EH (cell line): ENCODE data around the gene PROZ.
A peak's percentile ranks its signal among the peaks of the same experiment; 100 is the strongest.

Experiments
- DNase-seq: peaks from one replicate; pipeline ENCODE4 v3.0.0-alpha.2; 2015; ENCODE audit warnings: low read depth

PROZ gene

DNA sequence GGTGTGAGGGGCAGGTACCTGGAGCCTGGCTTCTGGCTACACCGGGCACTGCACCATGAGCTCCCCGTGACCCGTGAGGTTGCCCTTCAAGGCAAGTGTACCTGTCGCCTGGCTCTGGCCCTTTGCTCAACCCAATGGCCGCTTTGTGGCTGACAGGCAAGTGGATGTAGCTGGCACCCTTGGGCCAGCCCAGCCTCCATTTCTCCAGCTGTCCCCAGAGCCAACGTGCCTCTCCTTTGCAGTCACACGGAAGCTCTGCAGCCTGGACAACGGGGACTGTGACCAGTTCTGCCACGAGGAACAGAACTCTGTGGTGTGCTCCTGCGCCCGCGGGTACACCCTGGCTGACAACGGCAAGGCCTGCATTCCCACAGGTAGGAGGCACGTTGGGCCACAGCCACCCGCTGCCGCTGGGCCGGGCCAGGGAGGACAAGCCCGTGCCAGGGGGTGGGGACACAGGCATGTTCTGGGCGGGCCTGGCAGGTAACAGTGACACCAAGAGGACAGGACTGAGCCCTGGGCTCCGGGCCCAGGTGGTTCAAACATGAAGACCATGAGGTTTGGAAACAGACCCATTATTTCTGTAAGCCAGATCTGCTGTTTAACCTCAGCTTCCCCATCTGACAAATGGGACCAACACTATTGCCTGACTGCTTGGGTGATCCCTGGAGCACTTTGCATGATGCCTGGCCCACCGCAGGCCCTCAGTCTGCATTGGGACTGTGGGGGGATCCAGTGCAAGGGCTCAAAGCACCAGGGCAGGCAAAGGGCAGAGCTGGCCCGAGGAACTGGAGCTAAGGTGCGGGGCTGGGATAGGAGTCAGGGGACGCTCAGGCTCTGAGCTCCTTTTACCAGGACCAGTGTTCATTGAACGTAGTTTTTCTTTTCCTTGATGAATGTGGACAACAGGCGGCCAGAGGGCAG is 17.5 kb upstream of the PROZ start:
- no peak for DNase-seq

DNA sequence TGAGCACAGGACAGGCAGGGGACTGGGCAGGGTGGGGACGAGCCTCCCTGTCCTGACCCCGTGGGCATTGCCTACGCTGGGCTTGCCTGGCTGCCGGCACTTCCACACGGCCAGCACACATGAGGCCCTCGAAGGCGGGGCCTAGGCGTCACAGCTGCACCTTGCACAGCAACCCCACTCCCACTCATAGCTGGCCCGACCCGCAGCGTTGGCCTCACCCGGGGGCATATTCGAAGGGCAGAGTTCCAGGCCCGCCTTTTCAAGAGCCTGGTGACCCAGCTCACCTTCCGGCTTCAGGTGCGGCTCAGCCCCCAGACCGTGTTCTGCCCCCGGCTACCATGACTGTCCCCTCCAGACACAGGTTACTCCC is 16.9 kb upstream of the PROZ start:
- DNase-seq = no peak

DNA sequence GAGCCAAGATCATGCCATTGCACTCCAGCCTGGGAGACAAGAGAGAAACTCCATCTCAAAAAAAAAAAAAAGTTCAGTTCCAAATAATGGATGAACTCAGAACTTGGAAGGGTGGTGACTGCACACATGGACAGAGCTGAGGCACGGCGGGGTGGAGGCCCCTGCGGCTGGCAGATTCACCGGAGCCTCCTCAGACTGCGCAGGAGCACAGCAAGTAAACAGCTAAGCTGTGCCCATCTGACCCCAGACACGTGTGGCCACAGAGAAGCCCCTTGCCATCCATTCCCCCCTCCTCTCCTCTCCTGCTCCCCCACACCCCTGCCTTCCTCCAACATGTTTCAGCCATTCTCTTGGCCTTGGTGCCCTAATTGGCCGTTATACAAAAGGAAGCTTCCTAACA is 15.6 kb upstream of the PROZ start:
- no peak for DNase-seq

DNA sequence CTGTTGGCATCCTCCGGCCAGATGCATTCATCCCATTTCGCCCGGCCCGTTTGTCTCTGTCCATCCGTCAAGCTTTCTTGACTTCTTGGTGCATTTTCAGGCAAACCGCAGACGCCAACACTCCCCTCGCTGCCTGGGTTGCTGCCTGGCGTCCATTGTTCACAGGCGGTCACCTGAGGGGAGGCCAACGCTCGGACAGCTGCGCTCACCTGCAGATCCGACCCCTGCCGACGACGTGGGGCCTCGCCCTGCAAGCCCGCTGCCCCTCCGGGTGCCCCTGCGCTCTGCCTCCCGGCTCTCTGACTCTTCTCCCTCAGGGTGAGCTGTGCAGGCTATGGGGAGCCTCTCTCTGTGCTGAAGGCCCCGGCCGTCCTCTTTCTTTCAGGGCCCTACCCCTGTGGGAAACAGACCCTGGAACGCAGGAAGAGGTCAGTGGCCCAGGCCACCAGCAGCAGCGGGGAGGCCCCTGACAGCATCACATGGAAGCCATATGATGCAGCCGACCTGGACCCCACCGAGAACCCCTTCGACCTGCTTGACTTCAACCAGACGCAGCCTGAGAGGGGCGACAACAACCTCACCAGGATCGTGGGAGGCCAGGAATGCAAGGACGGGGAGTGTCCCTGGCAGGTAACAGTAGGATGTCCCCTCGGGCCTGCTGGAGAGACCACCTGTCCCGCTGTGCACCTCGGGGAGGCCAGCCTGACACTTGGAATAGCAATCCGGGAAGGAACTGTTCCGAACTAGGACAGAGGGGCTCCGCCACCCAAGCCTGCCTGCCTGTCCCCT is 14.8 kb upstream of the PROZ start:
- no peak for DNase-seq

- DNase-seq = no peak
These were observed 14.2 kb upstream of the PROZ start for GRCh38 chr13:113144255-113144629.

- no peak for DNase-seq
These were observed 13.0 kb upstream of the PROZ start for GRCh38 chr13:113145496-113145895.

GRCh38 chr13:113145911-113146598 is 12.4 kb upstream of the PROZ start:
- DNase-seq = no peak

- no peak for DNase-seq
These were observed 11.7 kb upstream of the PROZ start for GRCh38 chr13:113146750-113147149.

DNA sequence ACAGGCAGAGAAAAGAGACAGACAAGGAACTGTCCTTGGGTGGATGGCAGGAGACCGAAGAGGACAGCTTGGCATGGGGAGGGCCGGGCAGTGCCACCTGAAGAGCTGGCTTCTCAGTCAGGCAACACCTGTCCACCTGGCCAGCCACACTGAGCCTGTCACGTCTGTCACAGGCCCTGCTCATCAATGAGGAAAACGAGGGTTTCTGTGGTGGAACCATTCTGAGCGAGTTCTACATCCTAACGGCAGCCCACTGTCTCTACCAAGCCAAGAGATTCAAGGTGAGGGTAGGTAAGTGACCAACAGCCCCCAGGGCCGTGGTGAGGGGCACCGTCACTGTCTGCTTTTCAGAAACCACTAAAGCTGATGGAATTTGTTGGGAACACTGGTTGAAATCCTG is 11.2 kb upstream of the PROZ start:
- no peak for DNase-seq

GRCh38 chr13:113148407-113148806 is 10.0 kb upstream of the PROZ start:
- DNase-seq = no peak

- DNase-seq = no peak
These were observed 9.4 kb upstream of the PROZ start for GRCh38 chr13:113148940-113149503.

GRCh38 chr13:113149711-113150549 is 8.5 kb upstream of the PROZ start:
- DNase-seq = no peak

DNA sequence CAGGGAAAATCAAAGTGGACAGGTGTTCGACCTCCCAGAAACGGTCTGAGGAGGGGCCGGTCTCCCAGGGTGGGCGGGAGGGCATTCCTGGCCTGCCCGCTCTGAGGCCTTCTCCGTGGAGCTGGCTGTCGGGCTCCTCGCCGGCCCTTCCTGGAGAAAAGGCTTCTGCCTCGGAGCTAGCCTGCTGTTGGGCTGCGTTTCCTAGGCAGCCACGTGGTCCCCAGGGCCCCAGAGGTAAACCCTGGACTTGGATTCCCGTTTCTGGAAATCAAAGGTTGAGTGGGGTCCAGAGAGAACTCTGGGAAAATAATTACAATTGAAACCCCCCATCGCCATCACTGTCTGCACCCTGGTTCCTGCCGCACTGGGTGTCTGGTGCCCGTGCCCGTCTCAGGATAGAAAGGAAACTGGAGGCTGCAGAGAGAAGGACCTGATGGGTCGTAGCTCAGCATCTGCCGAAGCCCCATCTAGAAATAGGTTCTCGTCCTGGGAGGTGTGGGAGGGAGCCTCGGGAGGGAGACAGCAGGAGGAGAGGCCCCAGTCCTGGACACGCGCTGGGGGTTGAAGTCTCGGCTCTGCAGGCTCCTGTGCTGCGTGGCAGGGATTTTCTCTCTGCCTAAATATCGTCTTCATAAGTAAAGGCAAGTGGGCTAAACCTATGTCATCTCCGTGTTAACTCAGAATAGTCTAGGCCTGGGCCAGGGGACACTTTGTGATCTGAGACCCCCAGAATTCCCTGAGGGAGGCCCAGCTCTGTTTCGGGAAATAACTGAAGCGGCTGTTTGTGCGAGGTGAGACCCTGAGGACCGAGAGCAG is 7.7 kb upstream of the PROZ start:
- DNase-seq = no peak

- DNase-seq = peak; percentile 67
These were observed 6.4 kb upstream of the PROZ start for GRCh38 chr13:113151745-113152690.

- DNase-seq = no peak
These were observed 5.8 kb upstream of the PROZ start for GRCh38 chr13:113152691-113152983.

GRCh38 chr13:113152984-113153809 is 5.3 kb upstream of the PROZ start:
- DNase-seq = no peak

- DNase-seq = peak; percentile 77
These were observed 4.4 kb upstream of the PROZ start for GRCh38 chr13:113153810-113154748.

DNA sequence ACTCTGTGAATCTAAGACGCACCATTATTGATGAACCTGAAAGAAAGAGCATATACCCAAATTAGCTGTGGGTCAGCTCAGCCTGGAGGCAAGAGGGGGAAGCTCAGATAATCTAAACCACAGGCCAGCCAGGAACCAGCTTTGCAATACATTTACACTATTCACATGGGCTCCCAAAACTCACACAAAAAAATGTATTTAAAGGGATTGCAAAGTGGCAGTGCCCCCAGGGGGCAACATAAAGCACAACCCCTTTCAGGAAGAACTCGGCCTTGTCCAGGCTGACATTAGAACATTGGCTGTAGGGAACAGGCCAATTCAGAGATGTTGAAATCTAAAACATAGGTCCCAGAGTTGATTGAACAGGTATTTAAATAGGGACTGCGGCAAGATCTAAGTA is 3.2 kb upstream of the PROZ start:
- no peak for DNase-seq
